GM12878 (cell line): Measurements from ENCODE around the gene ZNF134. TPM values are rescaled to one million over a fixed set of nuclear protein-coding genes. Genes with fewer than 3 reads are reported as not detected.

Experiments used
- BCL3 ChIP-seq: IDR thresholded peaks from 2 replicates; pipeline ENCODE4 v1.6.1; 2011; ENCODE audit warnings: borderline replicate concordance, low read depth, mild to moderate bottlenecking, moderate library complexity, low read length; ENCODE audit not compliant: insufficient read depth, poor library complexity, severe bottlenecking
- CUX1 ChIP-seq: IDR thresholded peaks from 2 replicates; pipeline ENCODE4 v1.6.1; 2012; ENCODE audit warnings: improper control_type of control experiment, low read depth, low read length; ENCODE audit not compliant: insufficient replicate concordance
- GATAD2B ChIP-seq: fragments of 450-650 bp; conservative IDR thresholded peaks from 2 replicates; pipeline ENCODE4 v1.6.1; 2017; ENCODE audit warnings: low read depth, mild to moderate bottlenecking, moderate library complexity
- HCFC1 ChIP-seq: fragments of 150-350 bp; IDR thresholded peaks from 2 replicates; pipeline ENCODE4 v1.6.1; 2014; ENCODE audit warnings: low read length
- HDAC2 ChIP-seq: fragments of 200-600 bp; sonication (generic); IDR thresholded peaks from 2 replicates; pipeline ENCODE4 v1.6.1; 2017
- IRF4 ChIP-seq: IDR thresholded peaks from 2 replicates; pipeline ENCODE4 v1.6.1; 2011; ENCODE audit warnings: low read depth, low read length
- LARP7 ChIP-seq: fragments of 450-650 bp; IDR thresholded peaks from 2 replicates; pipeline ENCODE4 v1.6.1; 2017; ENCODE audit warnings: mild to moderate bottlenecking
- MYC ChIP-seq: IDR thresholded peaks from 2 replicates; pipeline ENCODE4 v1.6.1; 2011; ENCODE audit warnings: mild to moderate bottlenecking, low read length, moderate library complexity, inconsistent platforms; ENCODE audit not compliant: insufficient read depth, insufficient replicate concordance, insufficient read length, severe bottlenecking
- NR2C1 ChIP-seq: fragments of 450-650 bp; IDR thresholded peaks from 2 replicates; pipeline ENCODE4 v1.6.1; 2017; ENCODE audit warnings: antibody characterized with exemption, mild to moderate bottlenecking, moderate library complexity
- PKNOX1 ChIP-seq: fragments of 450-650 bp; IDR thresholded peaks from 2 replicates; pipeline ENCODE4 v1.6.1; 2016; ENCODE audit warnings: mild to moderate bottlenecking
- POLR2AphosphoS2 ChIP-seq: IDR thresholded peaks from 2 replicates; pipeline ENCODE4 v1.6.1; 2011; ENCODE audit warnings: low read depth, mild to moderate bottlenecking, low read length, improper control_type of control experiment, moderate library complexity
- RAD21 ChIP-seq: IDR thresholded peaks from 2 replicates; pipeline ENCODE4 v1.6.1; 2011; ENCODE audit warnings: mild to moderate bottlenecking, low read depth, low read length, moderate library complexity; ENCODE audit not compliant: insufficient read depth
- RBBP5 ChIP-seq: fragments of 200-600 bp; sonication (generic); conservative IDR thresholded peaks from 2 replicates; pipeline ENCODE4 v1.6.1; 2016
- SMARCA5 ChIP-seq: fragments of 450-650 bp; IDR thresholded peaks from 2 replicates; pipeline ENCODE4 v1.6.1; 2017; ENCODE audit warnings: mild to moderate bottlenecking
- SREBF2 ChIP-seq: IDR thresholded peaks from 2 replicates; pipeline ENCODE4 v1.6.1; 2012; ENCODE audit warnings: mild to moderate bottlenecking, low read length
- SRF ChIP-seq, 2 experiments: IDR thresholded peaks; 2 replicates each; pipeline ENCODE4 v1.6.1; 2011; ENCODE audit warnings: low read depth in 2 of 2, low read length in 2 of 2, mild to moderate bottlenecking in 1 of 2, moderate library complexity in 1 of 2
- SUZ12 ChIP-seq: fragments of 200-600 bp; sonication (generic); IDR thresholded peaks from one replicate; pipeline ENCODE4 v1.6.1; 2018; ENCODE audit warnings: antibody characterized with exemption, mild to moderate bottlenecking; ENCODE audit not compliant: unreplicated experiment
- TAF1 ChIP-seq: IDR thresholded peaks from 2 replicates; pipeline ENCODE4 v1.6.1; 2011; ENCODE audit warnings: mild to moderate bottlenecking, low read depth, low read length, borderline replicate concordance
- TCF7 ChIP-seq: IDR thresholded peaks from 2 replicates; pipeline ENCODE4 v1.6.1; 2014; ENCODE audit warnings: antibody characterized with exemption, borderline replicate concordance
- USF1 ChIP-seq: IDR thresholded peaks from 2 replicates; pipeline ENCODE4 v1.6.1; 2011; ENCODE audit warnings: borderline replicate concordance, low read depth, mild to moderate bottlenecking, moderate library complexity, mixed read lengths, low read length; ENCODE audit not compliant: insufficient read depth; ENCODE audit errors: extremely low read length
- YY1 ChIP-seq: IDR thresholded peaks from 2 replicates; pipeline ENCODE4 v1.6.1; 2011; ENCODE audit warnings: low read depth, mild to moderate bottlenecking, low read length
- ZBED1 ChIP-seq: IDR thresholded peaks from 2 replicates; pipeline ENCODE4 v1.6.1; 2016; ENCODE audit warnings: borderline replicate concordance
- polyA plus RNA-seq, 11 experiments: library from polyadenylated mRNA; depleted of rRNA in 4 of 11; unstranded in 6 of 11; stranded (reverse) in 5 of 11; fragments of >200 nt; fragmentation: Nextera tagmentation in 4 of 11; fragmentation: Illumina TruSeq in 1 of 11; extraction: Ambion mirVana in 4 of 11; extraction: Trizol in 1 of 11; gene quantifications; 1 replicate in 1 of 11; 2 replicates in 10 of 11; pipeline versions ENCODE4 v1.2.1 to v1.2.3, GENCODE V29; 2011 to 2016; ENCODE audit warnings: inconsistent platforms in 2 of 11, missing spikeins in 2 of 11, low read depth in 1 of 11
- total RNA-seq, 4 experiments: library from RNA; depleted of rRNA in 3 of 4; stranded (reverse); fragments of >200 nt in 3 of 4; fragmentation: Illumina TruSeq in 1 of 4; extraction: Trizol in 1 of 4; gene quantifications; 2 replicates each; pipeline versions ENCODE4 v1.2.1 to v1.2.3, GENCODE V29; 2013 to 2021

Gene ZNF134
- total and polyA plus RNA-seq, 10 of the 15 experiments (the other 5 are each of a cell fraction or from before 2014, with no cell fraction given), result 1.6 to 17.6 (median 9.7) TPM

GRCh38 chr19:57599761-57600383 lies 14.2 kb upstream of the ZNF134 start, which contains the start of gene ZNF530 (continued):
- TF ChIP-seq TCF7, result peak; percentile 22; the same call in 1 of the 2 replicates
- TF ChIP-seq TAF1, result peak; percentile 61; the same call in 1 of the 2 replicates
- TF ChIP-seq PKNOX1, result peak; percentile 56
- TF ChIP-seq MYC, result no peak
- peak; percentile 94 for TF ChIP-seq HCFC1
- TF ChIP-seq YY1, result peak; percentile 63; the same call in 1 of the 2 replicates
- TF ChIP-seq BCL3, result no peak
- 0 out of 2 replicates have a peak, but pooled peaks have one; percentile 59 for TF ChIP-seq POLR2AphosphoS2
- TF ChIP-seq LARP7, result no peak
- TF ChIP-seq GATAD2B, result no peak; the same call in 1 of the 2 replicates
- no peak for TF ChIP-seq HDAC2
- peak; percentile 69 to 76 for TF ChIP-seq SRF (IDR thresholded peaks at IDR 0.05; ENCODE audit: low read depth in 2 of 2, low read length in 2 of 2)
- no peak for TF ChIP-seq SMARCA5
- no peak for TF ChIP-seq RBBP5
- TF ChIP-seq ZBED1, result no peak
- no peak for TF ChIP-seq SREBF2
- TF ChIP-seq SUZ12, result no peak
- TF ChIP-seq USF1, result no peak
- TF ChIP-seq RAD21, result no peak
- no peak for TF ChIP-seq CUX1
- TF ChIP-seq NR2C1, result peak; percentile 47; the same call in 1 of the 2 replicates
- TF ChIP-seq IRF4, result no peak
